B cell (primary cell): ENCODE results near the gene BBIP1.

Source experiments
- CTCF ChIP-seq: fragments of 200-600 bp; IDR thresholded peaks from one replicate; pipeline ENCODE4 v1.8.0; 2022; ENCODE audit warnings: antibody characterized with exemption, mild to moderate bottlenecking
- EZH2 ChIP-seq: IDR thresholded peaks from 2 replicates; pipeline ENCODE4 v1.6.1; 2012; ENCODE audit warnings: borderline replicate concordance, low read depth, mild to moderate bottlenecking, moderate library complexity, low read length; ENCODE audit not compliant: insufficient read depth, poor library complexity, severe bottlenecking

DNA sequence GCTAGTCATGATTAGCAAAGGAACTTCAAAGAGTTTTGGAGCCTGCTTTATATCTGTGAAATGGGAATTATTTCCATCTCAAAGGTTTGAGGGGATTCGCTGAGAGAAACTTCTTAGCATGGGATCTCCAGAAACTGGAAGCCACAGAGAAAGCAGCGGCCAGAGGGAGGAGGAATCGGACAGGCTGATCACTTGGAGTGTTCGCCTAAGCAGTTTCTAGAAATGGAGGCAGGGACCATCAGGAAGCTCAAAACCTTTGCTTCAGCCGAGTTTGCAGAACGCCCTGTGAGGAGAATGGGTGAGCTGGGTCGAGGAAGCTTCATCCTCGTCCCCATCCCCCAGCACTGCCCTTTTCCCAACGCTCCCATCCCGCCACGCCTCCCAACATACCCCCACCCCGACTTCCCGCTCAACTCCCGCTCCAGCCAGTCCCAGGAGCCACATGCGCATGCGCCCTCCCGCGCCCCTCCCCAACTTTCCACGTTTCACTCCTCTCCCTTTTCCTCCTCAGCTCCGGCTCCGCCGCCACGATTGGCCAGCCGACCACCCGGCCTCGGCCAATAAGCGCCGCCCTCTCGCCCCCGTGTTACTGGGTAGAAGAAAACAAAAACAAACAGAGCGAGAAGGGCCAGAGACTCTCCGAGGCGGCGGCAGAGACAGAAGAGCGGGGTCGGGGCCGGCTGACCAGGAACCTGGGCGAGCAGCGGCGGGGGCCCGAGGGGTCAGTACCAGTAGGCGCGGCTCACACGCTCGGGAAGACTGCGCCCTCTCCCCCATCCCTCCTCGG is 47.5 kb downstream of the BBIP1 start, which contains the start of gene PDCD4:
- TF ChIP-seq CTCF, result no peak
- no peak for TF ChIP-seq EZH2
